HCT116 (cell line): ENCODE data around the gene DNAJC1. TPM values are rescaled to one million over a fixed set of nuclear protein-coding genes. Genes with fewer than 3 reads are reported as not detected.

Experiments
- ATAC-seq: fragments of 200-7000 bp; cut with Tn5 transposase; 2 replicates; pipeline ENCODE4 v1.9.1; 2020; ENCODE audit warnings: mild to moderate bottlenecking, moderate library complexity
- BruUV-seq: library from RNA; stranded (reverse); fragments of 400-500 nt; replicated peaks from 2 replicates; lab custom pipeline; 2021; lab: Mats Ljungman, UMichigan
- CTCF ChIA-PET: fragments of 300-600 bp; sonication (Branson Sonifier 250); formaldehyde crosslinking; loops from one replicate; lab custom pipeline; 2021; ENCODE audit warnings: antibody characterized with exemption; lab: Charles Lee
- POLR2A ChIA-PET: fragments of 300-600, 350-600 bp; sonication (Branson Sonifier 250); formaldehyde crosslinking; loops from one replicate; lab custom pipeline; 2021; ENCODE audit warnings: antibody characterized with exemption; lab: Charles Lee
- RAD21 ChIA-PET, 2 experiments: fragments of 300-600 bp; sonication (Branson Sonifier 250); formaldehyde crosslinking; loops; one replicate each; lab custom pipeline; 2023; ENCODE audit warnings: low total read pairs in 2 of 2; ENCODE audit not compliant: uncharacterized antibody in 2 of 2, unreplicated experiment in 2 of 2, low non-redundant PET in 1 of 2; lab: Charles Lee
- DNase-seq: peaks from one replicate; pipeline ENCODE4 v3.0.0-alpha.2; 2010; ENCODE audit warnings: low read depth, low spot score
- H2AFZ ChIP-seq: fragments of 200-600 bp; shearing (Covaris generic), sonication (generic); 2 replicates; pipeline ENCODE4 v1.6.1; 2017; ENCODE audit warnings: low read depth, mixed run types, mixed read lengths, antibody characterized with exemption, low read length; ENCODE audit not compliant: poor library complexity, severe bottlenecking
- H3K27ac ChIP-seq: 2 replicates; pipeline ENCODE4 v1.5.1; 2012; ENCODE audit warnings: low read depth, low read length
- H3K27me3 ChIP-seq: fragments of 200-600 bp; sonication (generic); 2 replicates; pipeline ENCODE4 v1.6.1; 2016; ENCODE audit warnings: mixed run types, low read length, mixed read lengths; ENCODE audit not compliant: insufficient read depth
- H3K36me3 ChIP-seq, 2 experiments: fragments of 200-500 bp in 1 of 2; fragments of 200-600 bp in 1 of 2; sonication (Bioruptor generic) in 1 of 2; sonication (generic) in 1 of 2; 2 replicates each; pipeline versions ENCODE4 v1.5.1 to v1.6.1; 2014 to 2016; ENCODE audit warnings: low read length in 2 of 2, inconsistent platforms in 1 of 2, mixed read lengths in 1 of 2, mixed run types in 1 of 2; ENCODE audit not compliant: insufficient read depth in 2 of 2, control insufficient read depth in 1 of 2
- H3K4me1 ChIP-seq, 2 experiments: fragments of 200-600 bp in 1 of 2; sonication (generic) in 1 of 2; 2 replicates each; pipeline versions ENCODE4 v1.5.1 to v1.6.1; 2012 to 2017; ENCODE audit warnings: low read length in 2 of 2, inconsistent platforms in 1 of 2, mild to moderate bottlenecking in 1 of 2, mixed read lengths in 1 of 2, mixed run types in 1 of 2, moderate library complexity in 1 of 2; ENCODE audit not compliant: insufficient read depth in 2 of 2, control insufficient read depth in 1 of 2
- H3K4me2 ChIP-seq: fragments of 200-600 bp; sonication (generic); 2 replicates; pipeline ENCODE4 v1.6.1; 2017; ENCODE audit warnings: mixed run types, low read length, mixed read lengths
- H3K4me3 ChIP-seq, 2 experiments: fragments of 200-600 bp in 1 of 2; sonication (generic) in 1 of 2; replicated peaks in 1 of 2; 2 replicates each; pipeline ENCODE4 v1.5.1; 2011 to 2016; ENCODE audit warnings: low read length in 2 of 2, control low read depth in 1 of 2, low read depth in 1 of 2, mild to moderate bottlenecking in 1 of 2, mixed read lengths in 1 of 2, mixed run types in 1 of 2
- H3K79me2 ChIP-seq: fragments of 200-600 bp; sonication (generic); 2 replicates; pipeline ENCODE4 v1.6.1; 2017; ENCODE audit warnings: mild to moderate bottlenecking, mixed run types, low read length, moderate library complexity, mixed read lengths; ENCODE audit not compliant: insufficient read depth
- H3K9ac ChIP-seq: fragments of 200-600 bp; sonication (generic); 2 replicates; pipeline ENCODE4 v1.6.1; 2016; ENCODE audit warnings: low read length, mixed read lengths
- H3K9me2 ChIP-seq: fragments of 200-600 bp; sonication (generic), shearing (Covaris generic); 2 replicates; pipeline ENCODE4 v1.6.1; 2017; ENCODE audit warnings: mixed run types, mild to moderate bottlenecking, moderate library complexity; ENCODE audit not compliant: insufficient read depth
- H3K9me3 ChIP-seq, 2 experiments: fragments of 200-500 bp in 1 of 2; fragments of 200-600 bp in 1 of 2; sonication (Bioruptor generic) in 1 of 2; sonication (generic) in 1 of 2; 2 replicates each; pipeline ENCODE4 v1.6.1; 2014 to 2017; ENCODE audit warnings: low read length in 2 of 2, mixed read lengths in 2 of 2, inconsistent platforms in 1 of 2, low read depth in 1 of 2, mild to moderate bottlenecking in 1 of 2, mixed run types in 1 of 2, moderate library complexity in 1 of 2; ENCODE audit not compliant: control insufficient read depth in 1 of 2, insufficient read depth in 1 of 2
- H4K20me1 ChIP-seq: fragments of 200-600 bp; sonication (generic), shearing (Covaris generic); 2 replicates; pipeline ENCODE4 v1.6.1; 2017; ENCODE audit warnings: mixed run types, mild to moderate bottlenecking, moderate library complexity; ENCODE audit not compliant: insufficient read depth
- CBX3 ChIP-seq: IDR thresholded peaks from 2 replicates; pipeline ENCODE4 v1.6.1; 2012; ENCODE audit warnings: low read depth
- intact Hi-C: fragments of 100-400 bp; cut with micrococcal nuclease; formaldehyde crosslinking; loops from 2 replicates; pipeline ENCODE4 v1.10.0; 2022
- total RNA-seq: library from RNA; stranded (reverse); gene quantifications from one replicate; pipeline ENCODE4 v1.2.1, GENCODE V29; 2021; ENCODE audit not compliant: unreplicated experiment
- TF ChIP-seq, protein P1 (sequence below): IDR thresholded peaks from 2 replicates; pipeline ENCODE4 v1.6.1; 2012
- TF ChIP-seq, protein P2 (sequence below), 3 experiments: fragments of 200-600 bp in 1 of 3; sonication (generic) in 1 of 3; IDR thresholded peaks in 2 of 3; conservative IDR thresholded peaks in 1 of 3; 2 replicates each; pipeline ENCODE4 v1.5.1; 2012 to 2017; ENCODE audit warnings: low read depth in 2 of 3, low read length in 2 of 3, antibody characterized with exemption in 1 of 3, borderline replicate concordance in 1 of 3, control low read depth in 1 of 3, mild to moderate bottlenecking in 1 of 3, mixed read lengths in 1 of 3, mixed run types in 1 of 3, moderate library complexity in 1 of 3; ENCODE audit not compliant: insufficient read depth in 1 of 3

DNAJC1 gene
- total RNA-seq, 1 experiment from 2014 or later, result 17.9 TPM

GRCh38 chr10:21959998-21960397, 43.5 kb downstream of the DNAJC1 start:
- Histone ChIP-seq H3K79me2 (peaks cover 29% of the 10 kb centered on the region), H3K9me3 (no peaks in the 10 kb centered on the region)

GRCh38 chr10:21954690-21955089, 48.8 kb downstream of the DNAJC1 start:
- H2AFZ ChIP-seq, result no peak overlapping the region
- CTCF ChIA-PET, result interaction anchor here (2.1 kb wide), 1 partner anchor 458 kb away, joined by 16 read pairs; no protein-coding TSS in a partner anchor
- POLR2A ChIA-PET, result no interaction called here
- no peaks in the 10 kb centered on the region for H3K36me3 ChIP-seq
- H3K27me3 ChIP-seq, result no peaks in the 10 kb centered on the region
- H3K9me2 ChIP-seq, result no peaks in the 10 kb centered on the region
- no peaks in the 10 kb centered on the region for H3K9me3 ChIP-seq
- intact Hi-C loops, result loop anchor here (5.0 kb wide), 1 partner anchor 1097 kb away; no protein-coding TSS in a partner anchor
- H3K4me3 ChIP-seq, result no peak overlapping the region
- peaks cover 0 to 4% of the 10 kb centered on the region in 2 experiments; a peak in 1 of 4 replicates for H3K4me1 ChIP-seq
- no peaks in the 10 kb centered on the region for H4K20me1 ChIP-seq
- TF ChIP-seq CBX3, result no peak
- TF ChIP-seq, all 23 proteins: peak for 0
- H3K27ac ChIP-seq, result no peak overlapping the region
- RAD21 ChIA-PET, result no interaction called here
- no TSS peak for BruUV-seq
- H3K79me2 ChIP-seq, result peaks cover 6% of the 10 kb centered on the region; the same call in 1 of the 2 replicates
- no peak overlapping the region for H3K4me2 ChIP-seq
- ATAC-seq, result no peak
- DNase-seq, result no peak
- H3K9ac ChIP-seq, result no peak overlapping the region

More at GRCh38 chr10:21959998-21960397, 43.5 kb downstream of the DNAJC1 start:
- Histone ChIP-seq H4K20me1 (no peaks in the 10 kb centered on the region), H3K27me3 (no peaks in the 10 kb centered on the region), H2AFZ (no peak overlapping the region), H3K36me3 (no peaks in the 10 kb centered on the region), H3K9me2 (no peaks in the 10 kb centered on the region), H3K27ac (no peak overlapping the region), H3K9ac (no peak overlapping the region), H3K4me1 (no peaks in the 10 kb centered on the region), H3K4me2 (no peak overlapping the region), H3K4me3 (no peak overlapping the region)
- RAD21 ChIA-PET, result no interaction called here
- DNase-seq, result no peak
- CTCF ChIA-PET, result no interaction called here
- TF ChIP-seq, protein P1, sequence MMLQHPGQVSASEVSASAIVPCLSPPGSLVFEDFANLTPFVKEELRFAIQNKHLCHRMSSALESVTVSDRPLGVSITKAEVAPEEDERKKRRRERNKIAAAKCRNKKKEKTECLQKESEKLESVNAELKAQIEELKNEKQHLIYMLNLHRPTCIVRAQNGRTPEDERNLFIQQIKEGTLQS, result no peak
- TF ChIP-seq, protein P2, sequence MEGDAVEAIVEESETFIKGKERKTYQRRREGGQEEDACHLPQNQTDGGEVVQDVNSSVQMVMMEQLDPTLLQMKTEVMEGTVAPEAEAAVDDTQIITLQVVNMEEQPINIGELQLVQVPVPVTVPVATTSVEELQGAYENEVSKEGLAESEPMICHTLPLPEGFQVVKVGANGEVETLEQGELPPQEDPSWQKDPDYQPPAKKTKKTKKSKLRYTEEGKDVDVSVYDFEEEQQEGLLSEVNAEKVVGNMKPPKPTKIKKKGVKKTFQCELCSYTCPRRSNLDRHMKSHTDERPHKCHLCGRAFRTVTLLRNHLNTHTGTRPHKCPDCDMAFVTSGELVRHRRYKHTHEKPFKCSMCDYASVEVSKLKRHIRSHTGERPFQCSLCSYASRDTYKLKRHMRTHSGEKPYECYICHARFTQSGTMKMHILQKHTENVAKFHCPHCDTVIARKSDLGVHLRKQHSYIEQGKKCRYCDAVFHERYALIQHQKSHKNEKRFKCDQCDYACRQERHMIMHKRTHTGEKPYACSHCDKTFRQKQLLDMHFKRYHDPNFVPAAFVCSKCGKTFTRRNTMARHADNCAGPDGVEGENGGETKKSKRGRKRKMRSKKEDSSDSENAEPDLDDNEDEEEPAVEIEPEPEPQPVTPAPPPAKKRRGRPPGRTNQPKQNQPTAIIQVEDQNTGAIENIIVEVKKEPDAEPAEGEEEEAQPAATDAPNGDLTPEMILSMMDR (IDR thresholded peaks at IDR 0.05 in 2 of 3, conservative IDR thresholded peaks at IDR 0.05 in 1 of 3; ENCODE audit: borderline replicate concordance in 1 of 3, insufficient read depth in 1 of 3, low read depth in 2 of 3, low read length in 2 of 3), result peak in 1 of 3 experiments; percentile 29; a peak in 1 of 6 replicates
- no TSS peak for BruUV-seq
- ATAC-seq, result no peak
- intact Hi-C loops, result no loop called here
- POLR2A ChIA-PET, result no interaction called here
